Fibroblast of lung (primary cell): Measurements from ENCODE around the gene CIAO3. TPM values are rescaled to one million over a fixed set of nuclear protein-coding genes. Genes with fewer than 3 reads are reported as not detected.
A peak's percentile ranks its signal among the peaks of the same experiment; 100 is the strongest.

ENCODE experiments used
- DNase-seq, 2 donors: peaks; one replicate each; pipeline versions ENCODE4 v3.0.0 to v3.0.0-alpha.2; 2010; ENCODE audit warnings: low read depth in 2 of 2
- H2AFZ ChIP-seq: 2 replicates; pipeline ENCODE4 v1.5.1; 2012; ENCODE audit warnings: low read length, control low read depth, inconsistent platforms
- H3K27ac ChIP-seq: 2 replicates; pipeline ENCODE4 v1.5.1; 2011; ENCODE audit warnings: low read length, control low read depth; ENCODE audit not compliant: insufficient read depth
- H3K27me3 ChIP-seq: 2 replicates; pipeline ENCODE4 v1.5.1; 2011; ENCODE audit warnings: mild to moderate bottlenecking, low read length; ENCODE audit not compliant: control insufficient read depth, insufficient read depth
- H3K36me3 ChIP-seq: 2 replicates; pipeline ENCODE4 v1.5.1; 2011; ENCODE audit warnings: low read length; ENCODE audit not compliant: control insufficient read depth, insufficient read depth
- H3K4me1 ChIP-seq: 2 replicates; pipeline ENCODE4 v1.5.1; 2011; ENCODE audit warnings: low read length; ENCODE audit not compliant: control insufficient read depth, insufficient read depth; ENCODE audit errors: extremely low read depth
- H3K4me2 ChIP-seq: 2 replicates; pipeline ENCODE4 v1.5.1; 2011; ENCODE audit warnings: low read length, control low read depth; ENCODE audit not compliant: insufficient read depth; ENCODE audit errors: extremely low read depth
- H3K4me3 ChIP-seq, 4 experiments: fragments of 200-600 bp in 1 of 4; sonication (generic) in 1 of 4; replicated peaks in 1 of 4; 2 replicates each; pipeline ENCODE4 v1.5.1; 2011 to 2016; ENCODE audit warnings: low read length in 4 of 4, low read depth in 3 of 4, mild to moderate bottlenecking in 3 of 4, control low read depth in 2 of 4, inconsistent platforms in 1 of 4, mixed read lengths in 1 of 4; ENCODE audit not compliant: insufficient read depth in 1 of 4; ENCODE audit errors: control extremely low read depth in 1 of 4
- H3K79me2 ChIP-seq: 2 replicates; pipeline ENCODE4 v1.5.1; 2012; ENCODE audit warnings: mild to moderate bottlenecking, low read length, inconsistent platforms; ENCODE audit not compliant: control insufficient read depth, insufficient read depth
- H3K9ac ChIP-seq: 2 replicates; pipeline ENCODE4 v1.5.1; 2011; ENCODE audit warnings: mild to moderate bottlenecking, low read length, control low read depth; ENCODE audit not compliant: insufficient read depth
- H3K9me3 ChIP-seq: 2 replicates; pipeline ENCODE4 v1.5.1; 2012; ENCODE audit warnings: low read depth, low read length; ENCODE audit not compliant: control insufficient read depth, insufficient read depth
- H4K20me1 ChIP-seq: 2 replicates; pipeline ENCODE4 v1.5.1; 2011; ENCODE audit warnings: low read length; ENCODE audit not compliant: control insufficient read depth, insufficient read depth; ENCODE audit errors: extremely low read depth
- CTCF ChIP-seq, 2 donors: IDR thresholded peaks in 1 of 2; conservative IDR thresholded peaks in 1 of 2; 1 replicate in 1 of 2; 2 replicates in 1 of 2; pipeline ENCODE4 v1.5.1; 2011 to 2012; ENCODE audit warnings: low read length in 2 of 2, control low read depth in 1 of 2, inconsistent platforms in 1 of 2, low read depth in 1 of 2, mild to moderate bottlenecking in 1 of 2
- EZH2 ChIP-seq: IDR thresholded peaks from 2 replicates; pipeline ENCODE4 v1.5.1; 2012; ENCODE audit warnings: low read length, control low read depth, mild to moderate bottlenecking; ENCODE audit errors: missing control alignments
- polyA plus RNA-seq, 2 donors: library from polyadenylated mRNA; depleted of rRNA in 1 of 2; stranded (reverse) in 1 of 2; unstranded in 1 of 2; fragments of >200 nt; gene quantifications; 2 replicates each; pipeline ENCODE4 v1.2.1, GENCODE V29; 2011 to 2012; ENCODE audit warnings: missing spikeins in 1 of 2
- total RNA-seq: library from RNA; depleted of rRNA; stranded (reverse); fragments of >200 nt; gene quantifications from 2 replicates; pipeline ENCODE4 v1.2.1, GENCODE V29; 2014

Gene CIAO3
- total and polyA plus RNA-seq, 2 donors (not counting 1 experiment from before 2014, with no cell fraction given) = 9.3 to 31.0 TPM

GRCh38 chr16:709566-710499, 31.0 kb downstream of the CIAO3 start:
- Histone ChIP-seq H3K27ac (peak overlapping the region; percentile 39), H2AFZ (no peak overlapping the region), H3K27me3 (peaks cover 20% of the 10 kb centered on the region), H3K79me2 (no peaks in the 10 kb centered on the region), H3K9ac (peak overlapping the region; percentile 9), H3K4me3 (no peak overlapping the region), H3K36me3 (no peaks in the 10 kb centered on the region), H4K20me1 (no peaks in the 10 kb centered on the region), H3K9me3 (no peaks in the 10 kb centered on the region), H3K4me1 (peaks cover 11% of the 10 kb centered on the region), H3K4me2 (peak overlapping the region; percentile 62)
- DNase-seq = peak; percentile 85 to 87
- TF ChIP-seq CTCF (conservative IDR thresholded peaks at IDR 0.05 in 1 of 2, IDR thresholded peaks at IDR 0.05 in 1 of 2; ENCODE audit: low read depth in 1 of 2, low read length in 2 of 2) (no peak), EZH2 (no peak)

- Histone ChIP-seq H3K27me3 (peaks cover 29% of the 10 kb centered on the region), H4K20me1 (no peaks in the 10 kb centered on the region), H3K36me3 (no peaks in the 10 kb centered on the region), H3K79me2 (no peaks in the 10 kb centered on the region), H3K9me3 (no peaks in the 10 kb centered on the region), H3K4me2 (no peak overlapping the region), H2AFZ (no peak overlapping the region), H3K4me1 (peaks cover 8% of the 10 kb centered on the region), H3K4me3 (no peak overlapping the region), H3K9ac (no peak overlapping the region), H3K27ac (no peak overlapping the region)
- TF ChIP-seq CTCF (conservative IDR thresholded peaks at IDR 0.05 in 1 of 2, IDR thresholded peaks at IDR 0.05 in 1 of 2; ENCODE audit: low read depth in 1 of 2, low read length in 2 of 2) (no peak), EZH2 (no peak)
- no peak for DNase-seq
Measured at GRCh38 chr16:708959-709358, 31.8 kb downstream of the CIAO3 start.

GRCh38 chr16:708019-708418, 32.8 kb downstream of the CIAO3 start:
- DNase-seq = no peak
- H3K27me3 ChIP-seq = peaks cover 34% of the 10 kb centered on the region

More at GRCh38 chr16:708019-708418, 32.8 kb downstream of the CIAO3 start:
- no peaks in the 10 kb centered on the region for H3K79me2 ChIP-seq
- no peaks in the 10 kb centered on the region for H3K36me3 ChIP-seq
- H2AFZ ChIP-seq = no peak overlapping the region
- no peaks in the 10 kb centered on the region for H4K20me1 ChIP-seq
- no peak overlapping the region for H3K4me2 ChIP-seq
- no peaks in the 10 kb centered on the region for H3K9me3 ChIP-seq
- peaks cover 8% of the 10 kb centered on the region for H3K4me1 ChIP-seq
- no peak for TF ChIP-seq CTCF (conservative IDR thresholded peaks at IDR 0.05 in 1 of 2, IDR thresholded peaks at IDR 0.05 in 1 of 2; ENCODE audit: low read depth in 1 of 2, low read length in 2 of 2)
- no peak for TF ChIP-seq EZH2
- no peak overlapping the region for H3K4me3 ChIP-seq
- no peak overlapping the region for H3K9ac ChIP-seq
- H3K27ac ChIP-seq = no peak overlapping the region
